RPMI8226 (cell line): ENCODE data around the gene C1orf116.
A peak's percentile ranks its signal among the peaks of the same experiment; 100 is the strongest.

Source experiments
- DNase-seq: peaks from one replicate; pipeline ENCODE4 v3.0.0-alpha.2; 2015

The C1orf116 gene

GRCh38 chr1:207018707-207019106 lies 13.8 kb downstream of the C1orf116 start:
- DNase-seq: no peak

GRCh38 chr1:207017615-207018559 lies 14.7 kb downstream of the C1orf116 start:
- DNase-seq: no peak

- no peak for DNase-seq
Observed at GRCh38 chr1:207015791-207016190, 16.8 kb downstream of the C1orf116 start.

GRCh38 chr1:207014728-207015127 lies 17.8 kb downstream of the C1orf116 start:
- no peak for DNase-seq

- DNase-seq: no peak
Observed at GRCh38 chr1:207013321-207014085, 19.1 kb downstream of the C1orf116 start.

- no peak for DNase-seq
Observed at GRCh38 chr1:207010726-207011125, 21.8 kb downstream of the C1orf116 start.

GRCh38 chr1:207009945-207010344 lies 22.6 kb downstream of the C1orf116 start:
- DNase-seq: no peak

- DNase-seq: no peak
Observed at GRCh38 chr1:207009182-207009850, 23.2 kb downstream of the C1orf116 start.

GRCh38 chr1:207007352-207008033 lies 25.1 kb downstream of the C1orf116 start:
- no peak for DNase-seq

- DNase-seq: no peak
Observed at GRCh38 chr1:207006914-207007313, 25.6 kb downstream of the C1orf116 start.

- DNase-seq: no peak
Observed at GRCh38 chr1:207006083-207006482, 26.5 kb downstream of the C1orf116 start.

GRCh38 chr1:207004931-207005830 lies 27.4 kb downstream of the C1orf116 start:
- peak; percentile 62 for DNase-seq

- DNase-seq: no peak
Observed at GRCh38 chr1:207003210-207003609, 29.3 kb downstream of the C1orf116 start.

- DNase-seq: no peak
Observed at GRCh38 chr1:207002724-207003146, 29.8 kb downstream of the C1orf116 start.

- no peak for DNase-seq
Observed at GRCh38 chr1:207001492-207002245, 30.9 kb downstream of the C1orf116 start.

GRCh38 chr1:207000651-207001291 lies 31.8 kb downstream of the C1orf116 start:
- DNase-seq: no peak

GRCh38 chr1:206998816-206999215 lies 33.7 kb downstream of the C1orf116 start:
- DNase-seq: no peak

- DNase-seq: no peak
Observed at GRCh38 chr1:206992790-206993189, 39.8 kb downstream of the C1orf116 start.

- no peak for DNase-seq
Observed at GRCh38 chr1:206987873-206988272, 44.7 kb downstream of the C1orf116 start.

- no peak for DNase-seq
Observed at GRCh38 chr1:206986885-206987284, 45.7 kb downstream of the C1orf116 start.
